K562 (cell line): ENCODE results near the gene GSTM2. TPM values are rescaled to one million over a fixed set of nuclear protein-coding genes. Genes with fewer than 3 reads are reported as not detected.

Experiments used
- ARID3B ChIP-seq: fragments of 250-450 bp; sonication (Bioruptor Pico); IDR thresholded peaks from 2 replicates; pipeline ENCODE4 v1.4.0; 2020; ENCODE audit warnings: borderline replicate concordance
- HMBOX1 ChIP-seq: sonication (generic); IDR thresholded peaks from 2 replicates; pipeline ENCODE4 v1.6.1; 2016
- MAZ ChIP-seq, 2 experiments: fragments of 450-650 bp in 1 of 2; sonication (generic) in 1 of 2; formaldehyde crosslinking; IDR thresholded peaks in 1 of 2; conservative IDR thresholded peaks in 1 of 2; 2 replicates each; pipeline versions ENCODE4 v1.4.0 to v1.5.0; 2020; ENCODE audit warnings: mild to moderate bottlenecking in 1 of 2, missing genetic modification reagents in 1 of 2
- MED1 ChIP-seq: sonication (generic); formaldehyde crosslinking; IDR thresholded peaks from 2 replicates; pipeline ENCODE4 v1.8.1; 2023; ENCODE audit warnings: missing genetic modification reagents, borderline replicate concordance
- NCOR1 ChIP-seq: fragments of 450-650 bp; IDR thresholded peaks from 2 replicates; pipeline ENCODE4 v1.6.1; 2016; ENCODE audit warnings: mild to moderate bottlenecking, moderate library complexity
- PHB2 ChIP-seq: fragments of 450-650 bp; IDR thresholded peaks from 2 replicates; pipeline ENCODE4 v1.6.1; 2017; ENCODE audit warnings: low read depth
- RCOR1 ChIP-seq, 2 experiments: IDR thresholded peaks; 2 replicates each; pipeline ENCODE4 v1.6.1; 2012; ENCODE audit warnings: low read depth in 2 of 2, low read length in 2 of 2, borderline replicate concordance in 1 of 2, improper control_type of control experiment in 1 of 2
- REST ChIP-seq, 2 experiments: fragments of 450-650 bp; formaldehyde crosslinking in 1 of 2; IDR thresholded peaks; 2 replicates each; pipeline versions ENCODE4 v1.4.0 to v1.6.1; 2014 to 2020; ENCODE audit warnings: mild to moderate bottlenecking in 2 of 2, borderline replicate concordance in 1 of 2, low read depth in 1 of 2
- SMARCA5 ChIP-seq: fragments of 450-650 bp; IDR thresholded peaks from 2 replicates; pipeline ENCODE4 v1.6.1; 2016
- ZBTB5 ChIP-seq: fragments of 450-650 bp; IDR thresholded peaks from 2 replicates; pipeline ENCODE4 v1.6.1; 2017; ENCODE audit warnings: antibody characterized with exemption
- ZBTB7A ChIP-seq: IDR thresholded peaks from 2 replicates; pipeline ENCODE4 v1.6.1; 2011; ENCODE audit warnings: low read depth, mild to moderate bottlenecking, low read length, moderate library complexity, borderline replicate concordance; ENCODE audit not compliant: control insufficient read depth
- ZKSCAN1 ChIP-seq: fragments of 150-350 bp; IDR thresholded peaks from 2 replicates; pipeline ENCODE4 v1.6.1; 2016; ENCODE audit warnings: low read depth, low read length
- ZNF354B ChIP-seq: fragments of 250-450 bp; sonication (Bioruptor Pico); IDR thresholded peaks from 2 replicates; pipeline ENCODE4 v1.4.0; 2020
- polyA plus RNA-seq, 8 experiments: library from polyadenylated mRNA; depleted of rRNA in 4 of 8; stranded (reverse) in 5 of 8; unstranded in 3 of 8; fragments of >200 nt; fragmentation: Nextera tagmentation in 2 of 8; fragmentation: Illumina TruSeq in 1 of 8; extraction: Ambion mirVana in 2 of 8; extraction: Trizol in 1 of 8; gene quantifications; 2 replicates each; pipeline versions ENCODE4 v1.2.1 to v1.2.3, GENCODE V29; 2011 to 2014; ENCODE audit warnings: inconsistent platforms in 1 of 8, missing spikeins in 1 of 8
- total RNA-seq, 7 experiments: library from RNA; depleted of rRNA in 6 of 7; stranded (reverse); fragments of >200 nt in 6 of 7; fragmentation: Illumina TruSeq in 2 of 7; extraction: Trizol in 2 of 7; gene quantifications; 2 replicates each; pipeline versions ENCODE4 v1.2.1 to v1.2.3, GENCODE V29; 2011 to 2021; ENCODE audit warnings: low replicate concordance in 1 of 7

GSTM2 gene
- total and polyA plus RNA-seq, 9 of the 15 experiments (the other 6 are each of a cell fraction or from before 2014, with no cell fraction given) = 1.6 to 15.1 (median 6.8) TPM

- TF ChIP-seq ARID3B (CRISPR knock-in tag) = no peak
- peak; percentile 50 to 66; a peak in 2 of 4 replicates for TF ChIP-seq MAZ (CRISPR knock-in tag; conservative IDR thresholded peaks at IDR 0.05 in 1 of 2, IDR thresholded peaks at IDR 0.05 in 1 of 2)
- TF ChIP-seq MED1 (CRISPR knock-in tag) = 0 out of 2 replicates have a peak, but pooled peaks have one; percentile 27
- TF ChIP-seq PHB2 = no peak
- peak; percentile 54; the same call in 1 of the 2 replicates for TF ChIP-seq ZBTB7A
- peak in 1 of 2 experiments; percentile 80; a peak in 1 of 4 replicates for TF ChIP-seq RCOR1 (IDR thresholded peaks at IDR 0.05; ENCODE audit: borderline replicate concordance in 1 of 2, low read depth in 2 of 2, low read length in 2 of 2)
- peak; percentile 92 for TF ChIP-seq REST (IDR thresholded peaks at IDR 0.05; ENCODE audit: borderline replicate concordance)
- no peak for TF ChIP-seq REST (CRISPR knock-in tag; IDR thresholded peaks at IDR 0.05; ENCODE audit: low read depth)
- TF ChIP-seq ZBTB5 = no peak
- TF ChIP-seq ZNF354B = no peak
- no peak for TF ChIP-seq SMARCA5
- TF ChIP-seq HMBOX1 = peak; percentile 57; the same call in 1 of the 2 replicates
- no peak for TF ChIP-seq NCOR1
- TF ChIP-seq ZKSCAN1 = 0 out of 2 replicates have a peak, but pooled peaks have one; percentile 40
Measured at GRCh38 chr1:109643385-109644230, 24.2 kb upstream of the GSTM2 start (continued).
